NCI-H146 treated with DMSO at 0.1 percent for 48 hours (cell line): ENCODE measurements around the gene WNK2.
"Not testable (repeated sequence)": the region's sequence is repeated elsewhere in the genome, so short reads cannot be mapped to it uniquely, and the experiment has no call there.

Experiments
- DNase-seq: peaks from one replicate; lab custom pipeline; 2025; ENCODE audit not compliant: unreplicated experiment; lab: John Stamatoyannopoulos, UW

WNK2 gene

DNA sequence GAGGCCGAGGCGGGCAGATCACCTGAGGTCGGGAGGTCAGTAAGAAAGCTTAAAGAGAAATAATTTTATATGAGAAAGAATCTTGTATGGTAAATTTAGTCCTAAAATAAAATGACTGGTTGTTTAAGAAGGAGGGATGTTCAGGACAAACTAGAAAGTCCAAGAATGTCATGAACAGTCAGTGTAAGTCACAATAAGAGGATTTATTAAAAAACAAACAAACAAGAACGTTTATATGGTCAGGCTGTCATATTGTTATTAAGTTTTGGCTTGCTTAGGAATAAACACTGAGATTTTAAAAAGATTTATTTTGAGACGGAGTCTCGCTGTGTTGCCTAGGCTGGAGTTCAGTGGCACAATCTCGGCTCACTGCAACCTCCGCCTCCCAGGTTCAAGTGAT is 176.0 kb downstream of the WNK2 start:
- not testable (repeated sequence) for DNase-seq

DNA sequence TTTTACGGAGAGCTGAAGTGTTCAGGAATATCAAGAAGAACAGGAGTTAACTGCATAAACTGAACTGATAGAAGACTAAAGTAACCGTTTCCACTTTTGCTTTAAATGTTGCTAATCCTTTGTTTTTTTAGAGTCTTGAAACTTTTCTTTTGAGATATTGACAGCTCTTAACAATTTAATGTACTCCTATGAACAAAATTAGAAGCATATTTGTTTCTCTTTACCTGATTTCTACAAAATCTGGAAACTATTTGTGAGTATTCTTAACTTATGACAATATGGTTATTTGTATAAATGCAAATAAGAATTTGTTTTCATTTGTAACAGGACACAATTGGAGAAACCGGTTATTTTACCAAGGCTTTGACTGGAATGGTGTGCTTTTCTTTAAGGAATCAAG is 178.1 kb downstream of the WNK2 start:
- no peak for DNase-seq

DNA sequence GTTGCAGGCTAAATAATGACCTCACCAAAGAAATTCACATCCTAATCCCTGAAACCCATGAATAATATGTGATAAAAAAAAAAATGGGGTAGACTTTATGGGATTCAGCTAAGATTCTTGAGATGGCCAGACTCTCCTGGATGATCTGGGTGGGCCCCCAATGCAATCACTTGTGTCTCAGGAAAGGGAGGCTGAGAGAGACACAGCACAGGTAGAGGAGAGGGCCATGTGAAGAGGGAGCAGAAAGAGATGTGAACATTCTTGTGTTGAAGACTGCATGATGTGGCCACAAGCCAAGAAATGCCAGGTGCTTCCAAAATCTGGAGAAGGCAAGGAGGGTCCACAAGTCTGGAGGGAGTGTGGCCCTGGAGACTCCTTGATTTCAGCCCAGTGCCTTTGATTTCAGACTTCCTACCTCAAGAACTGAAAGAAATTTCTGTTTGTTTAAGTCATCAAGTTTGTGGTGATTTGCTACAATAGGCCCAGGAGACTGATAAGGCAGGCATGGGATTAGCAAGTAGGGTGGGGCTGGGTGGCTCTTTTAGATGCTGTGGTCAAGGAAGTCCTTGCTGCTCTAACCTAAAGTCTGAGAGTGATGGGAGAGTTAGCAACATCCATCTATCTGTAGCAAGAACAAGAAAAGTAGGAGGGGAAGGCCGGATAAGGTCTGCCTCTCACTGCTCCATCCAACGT is 180.9 kb downstream of the WNK2 start:
- DNase-seq = no peak

DNA sequence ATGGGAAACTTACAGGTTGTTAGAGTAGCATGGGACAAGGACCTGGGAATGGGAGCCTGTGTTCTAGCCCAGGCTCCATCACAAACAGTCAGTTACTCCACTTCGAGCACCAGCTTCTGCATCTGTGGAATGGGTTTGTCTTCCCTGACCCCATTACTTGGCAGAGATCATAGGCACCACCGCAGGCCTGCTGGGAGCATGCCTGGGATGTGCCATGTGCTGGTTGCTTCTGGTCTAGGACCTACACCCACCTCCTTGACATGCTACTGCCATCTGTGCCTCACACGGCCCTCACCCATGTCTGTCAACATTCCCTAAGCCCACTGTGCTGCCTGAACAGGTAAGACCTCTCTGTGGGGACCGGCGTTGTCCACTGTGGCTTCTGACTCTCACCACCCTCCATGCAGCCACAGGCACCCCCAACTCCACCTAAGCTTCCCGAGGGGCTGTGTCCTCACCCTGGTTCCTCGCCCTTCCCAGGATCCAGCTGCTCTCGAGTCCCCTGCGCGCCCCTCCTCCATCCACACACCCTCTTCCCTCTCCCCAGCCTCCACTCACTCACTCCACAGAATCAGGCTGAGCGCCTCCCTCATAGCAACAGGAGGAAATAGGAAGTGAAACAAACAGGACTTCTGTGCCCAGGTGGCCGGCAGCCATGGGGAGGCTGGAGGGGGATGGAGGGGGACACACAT is 181.6 kb downstream of the WNK2 start:
- DNase-seq = no peak

DNA sequence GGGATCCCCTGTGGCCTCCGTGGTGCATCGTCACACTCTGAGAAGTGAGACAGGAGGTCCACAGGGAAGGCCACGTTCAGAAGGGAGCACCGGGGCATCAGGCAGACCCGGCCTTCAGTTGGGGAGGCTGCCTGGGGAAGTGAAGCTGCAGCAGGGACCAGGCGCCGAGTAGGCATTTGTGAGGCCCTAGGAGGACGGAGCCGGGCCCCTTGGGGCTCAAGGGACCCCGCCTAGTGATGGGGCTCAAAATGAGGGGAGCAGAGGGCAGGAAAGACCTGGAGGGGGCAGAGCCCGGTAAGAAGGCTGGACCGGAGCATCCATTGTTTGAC is 182.1 kb downstream of the WNK2 start:
- no peak for DNase-seq

DNA sequence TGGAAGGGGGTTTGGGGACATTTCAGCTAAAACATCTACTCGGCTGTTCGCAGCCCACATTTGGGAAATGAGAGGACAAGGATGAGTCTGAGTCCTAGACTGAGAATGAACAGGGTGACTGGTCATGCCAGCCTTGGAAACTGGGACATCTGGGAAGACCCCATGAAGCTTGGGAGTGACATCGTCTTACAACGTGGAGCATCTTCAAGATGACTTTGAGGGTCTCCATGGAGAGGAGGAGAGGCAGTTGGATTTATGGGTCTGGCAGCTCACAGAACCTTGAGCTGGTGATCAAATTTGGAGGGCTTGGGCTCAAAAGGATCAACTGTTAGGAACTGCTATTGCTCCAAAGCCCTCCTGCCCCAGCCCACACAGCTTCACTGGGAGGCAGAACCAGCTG is 182.5 kb downstream of the WNK2 start:
- not testable (repeated sequence) for DNase-seq

DNA sequence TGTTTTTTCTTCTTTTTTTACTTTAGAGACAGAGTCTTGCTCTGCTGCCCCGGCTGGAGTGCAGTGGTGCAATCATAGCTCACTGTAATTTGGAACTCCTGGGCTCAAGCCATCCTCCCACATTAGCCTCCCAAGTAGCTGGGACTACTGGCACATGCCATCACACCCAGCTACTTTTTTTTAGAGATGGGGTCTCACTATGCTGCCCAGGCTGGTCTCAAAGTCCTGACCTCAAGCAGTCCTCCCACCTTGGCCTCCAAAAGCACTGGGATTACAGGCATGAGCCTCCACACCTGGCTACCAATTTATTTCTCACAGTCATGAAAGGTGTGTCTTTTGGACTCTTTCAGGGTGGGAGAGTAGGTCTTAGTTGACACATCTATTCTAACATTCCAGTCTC is 184.5 kb downstream of the WNK2 start:
- DNase-seq = no peak

DNA sequence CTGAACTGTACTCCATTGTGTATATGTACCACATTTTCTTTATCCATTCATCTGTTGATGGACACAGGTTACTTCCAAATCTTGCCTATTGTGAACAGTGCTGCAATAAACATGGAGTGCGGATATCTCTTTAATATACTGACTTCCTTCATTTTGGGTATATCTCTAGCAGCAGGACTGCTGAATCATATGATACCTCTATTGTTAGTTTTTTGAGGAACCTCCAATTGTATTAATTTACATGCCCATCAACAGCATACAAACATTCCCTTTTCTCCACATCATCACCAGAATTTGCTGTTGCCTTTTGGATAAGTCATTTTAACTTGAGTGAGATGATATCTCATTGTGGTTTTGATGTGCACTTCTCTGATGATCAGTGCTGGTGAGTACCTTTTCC is 185.7 kb downstream of the WNK2 start:
- no peak for DNase-seq
